K562 (cell line): Measurements from ENCODE around the gene PPP1R3E. TPM values are rescaled to one million over a fixed set of nuclear protein-coding genes. Genes with fewer than 3 reads are reported as not detected.

ENCODE experiments used
- ATF7 ChIP-seq: fragments of 450-650 bp; IDR thresholded peaks from 2 replicates; pipeline ENCODE4 v1.7.1; 2014; ENCODE audit warnings: mild to moderate bottlenecking, moderate library complexity
- CBX1 ChIP-seq: sonication (generic); IDR thresholded peaks from 2 replicates; pipeline ENCODE4 v1.6.1; 2016; ENCODE audit warnings: antibody characterized with exemption, low read depth, mild to moderate bottlenecking
- CCNT2 ChIP-seq: IDR thresholded peaks from 2 replicates; pipeline ENCODE4 v1.6.1; 2011; ENCODE audit warnings: borderline replicate concordance, low read depth, mild to moderate bottlenecking, moderate library complexity, mixed read lengths, low read length; ENCODE audit not compliant: insufficient read length; ENCODE audit errors: extremely low read depth
- CHD2 ChIP-seq: IDR thresholded peaks from 2 replicates; pipeline ENCODE4 v1.6.1; 2011; ENCODE audit warnings: low read depth, low read length
- E2F8 ChIP-seq: fragments of 450-650 bp; IDR thresholded peaks from 2 replicates; pipeline ENCODE4 v1.7.1; 2018; ENCODE audit warnings: mild to moderate bottlenecking, low read depth; ENCODE audit not compliant: partially characterized antibody
- E4F1 ChIP-seq: fragments of 250-450 bp; sonication (Bioruptor Pico); IDR thresholded peaks from 2 replicates; pipeline ENCODE4 v1.5.0; 2021; ENCODE audit warnings: mild to moderate bottlenecking, borderline replicate concordance
- ETV5 ChIP-seq: sonication (generic); formaldehyde crosslinking; IDR thresholded peaks from 2 replicates; pipeline ENCODE4 v1.4.0; 2020; ENCODE audit warnings: low read depth, mild to moderate bottlenecking, missing genetic modification reagents
- HMGN3 ChIP-seq: IDR thresholded peaks from 2 replicates; pipeline ENCODE4 v1.6.1; 2011; ENCODE audit warnings: borderline replicate concordance, low read depth, mild to moderate bottlenecking, mixed read lengths, low read length; ENCODE audit not compliant: insufficient read length; ENCODE audit errors: extremely low read depth
- HNRNPLL ChIP-seq: fragments of 200-400 bp; formaldehyde crosslinking; IDR thresholded peaks from 2 replicates; pipeline ENCODE4 v1.6.1; 2017; ENCODE audit warnings: low read length, low read depth, mild to moderate bottlenecking; ENCODE audit not compliant: poor library complexity, severe bottlenecking
- KLF6 ChIP-seq: fragments of 250-450 bp; sonication (Bioruptor Pico); IDR thresholded peaks from 2 replicates; pipeline ENCODE4 v1.4.0; 2020; ENCODE audit warnings: mild to moderate bottlenecking, moderate library complexity, borderline replicate concordance
- POLR2G ChIP-seq: fragments of 200-400 bp; formaldehyde crosslinking; IDR thresholded peaks from 2 replicates; pipeline ENCODE4 v1.6.1; 2017; ENCODE audit warnings: low read depth, mild to moderate bottlenecking, antibody characterized with exemption, low read length, moderate library complexity
- POU5F1 ChIP-seq: fragments of 150-350 bp; IDR thresholded peaks from 2 replicates; pipeline ENCODE4 v1.6.1; 2014; ENCODE audit warnings: borderline replicate concordance, low read length, low read depth, mild to moderate bottlenecking; ENCODE audit not compliant: partially characterized antibody
- RFX7 ChIP-seq: fragments of 250-450 bp; sonication (Bioruptor Pico); IDR thresholded peaks from 2 replicates; pipeline ENCODE4 v1.5.1; 2021; ENCODE audit warnings: mild to moderate bottlenecking
- SOX6 ChIP-seq: fragments of 450-650 bp; IDR thresholded peaks from 2 replicates; pipeline ENCODE4 v1.6.1; 2014; ENCODE audit warnings: mild to moderate bottlenecking
- SREBF1 ChIP-seq: fragments of 150-350 bp; IDR thresholded peaks from 2 replicates; pipeline ENCODE4 v1.6.1; 2014; ENCODE audit warnings: antibody characterized with exemption, low read depth, low read length, borderline replicate concordance
- TEAD4 ChIP-seq, 2 experiments: sonication (generic) in 1 of 2; formaldehyde crosslinking in 1 of 2; IDR thresholded peaks; 2 replicates each; pipeline versions ENCODE4 v1.6.1 to v1.8.0; 2012 to 2022; ENCODE audit warnings: borderline replicate concordance in 1 of 2, inconsistent platforms in 1 of 2, low read length in 1 of 2, mild to moderate bottlenecking in 1 of 2, missing genetic modification reagents in 1 of 2
- ZBTB7A ChIP-seq: IDR thresholded peaks from 2 replicates; pipeline ENCODE4 v1.6.1; 2011; ENCODE audit warnings: low read depth, mild to moderate bottlenecking, low read length, moderate library complexity, borderline replicate concordance; ENCODE audit not compliant: control insufficient read depth
- ZNF280B ChIP-seq: fragments of 250-450 bp; sonication (Bioruptor Pico); IDR thresholded peaks from 2 replicates; pipeline ENCODE4 v1.5.1; 2021; ENCODE audit warnings: mild to moderate bottlenecking
- ZNF316 ChIP-seq: fragments of 450-650 bp; IDR thresholded peaks from 2 replicates; pipeline ENCODE4 v1.6.1; 2016
- ZNF584 ChIP-seq: fragments of 200-800 bp; sonication (Bioruptor generic); IDR thresholded peaks from 2 replicates; pipeline ENCODE4 v1.6.1; 2016; ENCODE audit warnings: low read depth, mild to moderate bottlenecking, missing genetic modification characterization, missing compliant biosample characterization
- polyA plus RNA-seq, 8 experiments: library from polyadenylated mRNA; depleted of rRNA in 4 of 8; stranded (reverse) in 5 of 8; unstranded in 3 of 8; fragments of >200 nt; fragmentation: Nextera tagmentation in 2 of 8; fragmentation: Illumina TruSeq in 1 of 8; extraction: Ambion mirVana in 2 of 8; extraction: Trizol in 1 of 8; gene quantifications; 2 replicates each; pipeline versions ENCODE4 v1.2.1 to v1.2.3, GENCODE V29; 2011 to 2014; ENCODE audit warnings: inconsistent platforms in 1 of 8, missing spikeins in 1 of 8
- total RNA-seq, 7 experiments: library from RNA; depleted of rRNA in 6 of 7; stranded (reverse); fragments of >200 nt in 6 of 7; fragmentation: Illumina TruSeq in 2 of 7; extraction: Trizol in 2 of 7; gene quantifications; 2 replicates each; pipeline versions ENCODE4 v1.2.1 to v1.2.3, GENCODE V29; 2011 to 2021; ENCODE audit warnings: low replicate concordance in 1 of 7

PPP1R3E gene
- total and polyA plus RNA-seq, 9 of the 15 experiments (the other 6 are each of a cell fraction or from before 2014, with no cell fraction given): 3.2 to 18.4 (median 7.6) TPM

- TF ChIP-seq ZNF316 (peak; percentile 93), CBX1 (peak; percentile 16; the same call in 1 of the 2 replicates), E2F8 (peak; percentile 44), ATF7 (peak; percentile 87), ETV5 (CRISPR knock-in tag) (no peak), E4F1 (CRISPR knock-in tag) (no peak), TEAD4 (IDR thresholded peaks at IDR 0.05; ENCODE audit: low read length) (no peak; the same call in 1 of the 2 replicates), TEAD4 (CRISPR knock-in tag; IDR thresholded peaks at IDR 0.05; ENCODE audit: borderline replicate concordance) (peak; percentile 95; the same call in 1 of the 2 replicates), KLF6 (CRISPR knock-in tag) (no peak), ZBTB7A (0 out of 2 replicates have a peak, but pooled peaks have one; percentile 56), CCNT2 (peak; percentile 98), ZNF280B (CRISPR knock-in tag) (no peak), RFX7 (CRISPR knock-in tag) (no peak), HNRNPLL (peak; percentile 86), SREBF1 (peak; percentile 71; the same call in 1 of the 2 replicates), CHD2 (0 out of 2 replicates have a peak, but pooled peaks have one; percentile 14), POU5F1 (peak; percentile 55), SOX6 (peak; percentile 92), HMGN3 (peak; percentile 92), POLR2G (peak; percentile 84), ZNF584 (CRISPR knock-in tag) (peak; percentile 86)
Measured at GRCh38 chr14:23301288-23301968, 1.2 kb downstream of the PPP1R3E start (continued).
